CD8-positive, alpha-beta memory T cell (primary cell): Measurements from ENCODE around the gene ZNF407. TPM values are rescaled to one million over a fixed set of nuclear protein-coding genes. Genes with fewer than 3 reads are reported as not detected.

Experiments
- CTCF ChIA-PET: fragments of 350-600 bp; sonication (Branson Sonifier 250); formaldehyde crosslinking; loops from one replicate; lab custom pipeline; 2021; ENCODE audit warnings: antibody characterized with exemption; lab: Charles Lee
- POLR2A ChIA-PET: fragments of 350-600 bp; sonication (Branson Sonifier 250); formaldehyde crosslinking; loops from one replicate; lab custom pipeline; 2021; ENCODE audit warnings: antibody characterized with exemption; lab: Charles Lee
- DNase-seq, 5 donors: peaks; one replicate each; pipeline versions ENCODE4 v3.0.0 to v3.0.0-alpha.2; 2020 to 2022; ENCODE audit warnings: mixed read lengths in 1 of 5
- H3K27ac ChIP-seq: one replicate; pipeline ENCODE4 v1.7.0; 2013; ENCODE audit warnings: low read depth, mild to moderate bottlenecking, low read length, moderate library complexity
- H3K27me3 ChIP-seq: 2 replicates; pipeline ENCODE4 v1.7.0; 2013; ENCODE audit warnings: low read length, mild to moderate bottlenecking; ENCODE audit not compliant: insufficient read depth, poor library complexity, severe bottlenecking
- H3K36me3 ChIP-seq: 2 replicates; pipeline ENCODE4 v1.7.0; 2013; ENCODE audit warnings: mild to moderate bottlenecking, low read length, moderate library complexity; ENCODE audit not compliant: insufficient read depth
- H3K4me1 ChIP-seq: 2 replicates; pipeline ENCODE4 v1.7.0; 2013; ENCODE audit warnings: mild to moderate bottlenecking, low read length, moderate library complexity; ENCODE audit not compliant: insufficient read depth
- H3K4me3 ChIP-seq: 2 replicates; pipeline ENCODE4 v1.7.0; 2013; ENCODE audit warnings: mild to moderate bottlenecking, low read length
- H3K9me3 ChIP-seq: 2 replicates; pipeline ENCODE4 v1.7.0; 2013; ENCODE audit warnings: mild to moderate bottlenecking, low read length
- H3K27ac Mint-ChIP-seq, 8 donors: one replicate each; pipeline ENCODE4 v1.8.0; 2020 to 2021; ENCODE audit warnings: mixed read lengths in 8 of 8, mild to moderate bottlenecking in 6 of 8, inconsistent platforms in 3 of 8, moderate library complexity in 3 of 8
- H3K27me3 Mint-ChIP-seq, 2 donors: one replicate each; pipeline ENCODE4 v1.8.0; 2020 to 2021; ENCODE audit warnings: mixed read lengths in 2 of 2, mild to moderate bottlenecking in 1 of 2, moderate library complexity in 1 of 2
- H3K36me3 Mint-ChIP-seq, 3 donors: one replicate each; pipeline ENCODE4 v1.8.0; 2020 to 2021; ENCODE audit warnings: mixed read lengths in 3 of 3, inconsistent platforms in 1 of 3, mild to moderate bottlenecking in 1 of 3
- H3K4me1 Mint-ChIP-seq, 3 donors: one replicate each; pipeline ENCODE4 v1.8.0; 2020 to 2021; ENCODE audit warnings: mixed read lengths in 3 of 3, inconsistent platforms in 1 of 3, mild to moderate bottlenecking in 1 of 3
- H3K4me3 Mint-ChIP-seq, 7 donors: one replicate each; pipeline ENCODE4 v1.8.0; 2020 to 2021; ENCODE audit warnings: mixed read lengths in 7 of 7, mild to moderate bottlenecking in 6 of 7, moderate library complexity in 4 of 7, inconsistent platforms in 2 of 7
- H3K9me3 Mint-ChIP-seq, 5 donors: one replicate each; pipeline ENCODE4 v1.8.0; 2020 to 2022; ENCODE audit warnings: mixed read lengths in 5 of 5, mild to moderate bottlenecking in 3 of 5, moderate library complexity in 2 of 5, inconsistent platforms in 1 of 5
- polyA plus RNA-seq: library from polyadenylated mRNA; unstranded; fragments of 300-500 nt; fragmentation: Illumina TruSeq; gene quantifications from one replicate; pipeline ENCODE4 v1.2.3, GENCODE V29; 2021
- total RNA-seq, 2 experiments: library from RNA; stranded (reverse); gene quantifications; one replicate each; pipeline ENCODE4 v1.2.3, GENCODE V29; 2021

Gene ZNF407
- total and polyA plus RNA-seq, 3 experiments from 2014 or later = 4.1 to 15.5 (median 14.9) TPM

DNA sequence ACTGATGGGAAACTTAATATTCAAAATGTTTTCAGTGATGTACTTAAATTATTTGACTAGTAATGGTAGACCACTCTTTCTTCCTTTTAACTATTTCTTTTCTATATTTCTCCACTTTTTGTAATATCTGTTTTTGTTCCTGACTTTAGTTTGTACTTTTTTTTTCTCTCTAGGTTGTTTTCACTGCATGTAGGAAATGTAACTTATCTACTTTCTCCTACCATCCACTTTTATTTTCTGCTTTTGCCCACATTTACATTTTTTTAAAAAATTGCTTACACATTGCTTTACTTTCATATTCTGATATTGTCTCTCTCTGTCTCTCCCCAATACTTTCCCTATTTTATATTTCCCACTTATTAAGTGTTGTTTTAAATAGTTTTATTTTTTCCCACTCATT lies 47.0 kb downstream of the ZNF407 start:
- Mint-ChIP-seq H3K27ac (peak overlapping the region in 2 of 8 donors; percentile 42 to 79), H3K36me3 (peaks cover 0 to 41% (median 19%) of the 10 kb centered on the region in 3 donors), H3K4me3 (no peak overlapping the region), H3K27me3 (no peaks in the 10 kb centered on the region), H3K9me3 (no peaks in the 10 kb centered on the region), H3K4me1 (peaks cover 9 to 15% (median 10%) of the 10 kb centered on the region in 3 donors)
- no peak for DNase-seq
- no peaks in the 10 kb centered on the region for H3K9me3 ChIP-seq
- H3K36me3 ChIP-seq = no peaks in the 10 kb centered on the region
- H3K4me3 ChIP-seq = no peak overlapping the region
- ChIA-PET CTCF (no interaction called here), POLR2A (no interaction called here)
- no peaks in the 10 kb centered on the region for H3K27me3 ChIP-seq
- H3K27ac ChIP-seq = no peak overlapping the region
- H3K4me1 ChIP-seq = no peaks in the 10 kb centered on the region

DNA sequence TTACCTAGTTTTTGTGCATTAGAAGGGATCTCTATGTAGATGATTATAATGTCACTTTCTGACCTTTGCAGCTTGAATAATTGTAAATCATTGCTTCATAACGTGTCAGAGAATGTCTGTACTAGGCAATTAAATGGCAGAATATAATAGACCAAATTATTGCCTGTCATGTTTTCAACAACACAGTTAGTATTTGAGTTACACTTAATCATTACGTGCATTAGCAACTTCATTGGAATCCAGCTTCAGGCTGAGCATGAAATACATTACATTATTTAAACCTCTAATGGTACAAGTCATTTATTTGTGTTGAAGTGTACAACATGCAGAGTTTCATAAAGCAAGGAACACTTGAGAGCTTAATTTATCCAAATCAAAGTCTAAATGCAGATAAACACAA lies 48.0 kb downstream of the ZNF407 start:
- H3K4me3 ChIP-seq = no peak overlapping the region
- peaks cover 9 to 15% (median 10%) of the 10 kb centered on the region in 3 donors for H3K4me1 Mint-ChIP-seq
- H3K27me3 Mint-ChIP-seq = no peaks in the 10 kb centered on the region
- H3K36me3 Mint-ChIP-seq = peaks cover 0 to 41% (median 19%) of the 10 kb centered on the region in 3 donors
- no peaks in the 10 kb centered on the region for H3K9me3 Mint-ChIP-seq
- H3K4me1 ChIP-seq = no peaks in the 10 kb centered on the region
- POLR2A ChIA-PET = no interaction called here
- CTCF ChIA-PET = interaction anchor here (1.1 kb wide), 1 partner anchor 1703 kb away, joined by 3 read pairs; no protein-coding TSS in a partner anchor
- no peak overlapping the region for H3K4me3 Mint-ChIP-seq
- no peak for DNase-seq
- no peaks in the 10 kb centered on the region for H3K27me3 ChIP-seq
- H3K9me3 ChIP-seq = no peaks in the 10 kb centered on the region
- no peak overlapping the region for H3K27ac ChIP-seq
- no peak overlapping the region for H3K27ac Mint-ChIP-seq
- H3K36me3 ChIP-seq = no peaks in the 10 kb centered on the region

DNA sequence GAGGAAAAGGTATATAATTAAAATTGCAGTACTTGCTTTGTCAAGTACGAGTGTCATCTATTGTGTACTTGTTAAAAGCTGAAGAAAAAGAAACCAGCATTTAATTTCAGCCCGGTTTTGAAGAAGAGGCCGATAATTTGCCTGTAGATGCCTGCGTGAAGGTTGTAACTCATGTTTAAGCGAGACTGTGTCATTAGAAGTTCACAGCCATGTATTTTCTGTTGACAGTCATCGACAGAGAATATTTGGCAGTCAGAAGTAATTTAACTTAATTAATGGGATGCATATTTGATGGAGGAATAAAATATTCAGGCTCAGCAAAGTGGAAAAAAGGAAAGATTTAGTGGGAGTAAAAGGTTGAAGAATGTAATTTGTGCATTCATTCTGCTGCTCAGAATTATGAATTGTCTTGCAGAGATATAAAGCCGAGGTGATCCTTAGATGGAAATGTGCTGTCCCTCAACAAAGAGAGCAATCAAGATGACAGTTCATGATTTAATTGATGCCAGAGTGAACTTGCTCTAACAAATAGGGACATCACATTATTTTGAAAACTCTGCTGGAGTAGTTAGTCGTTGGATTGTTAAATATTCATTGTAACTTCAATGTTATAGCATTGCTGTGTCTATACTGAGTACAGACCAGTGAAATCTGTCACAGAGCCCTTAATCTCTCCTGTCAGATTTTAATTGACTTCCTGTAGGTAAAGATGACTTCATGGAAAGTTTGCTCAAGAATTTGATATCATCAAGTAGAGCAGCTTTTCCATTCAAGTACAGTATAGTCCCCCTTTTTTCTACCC lies 53.9 kb downstream of the ZNF407 start:
- no peak for DNase-seq
- Histone ChIP-seq H3K4me3 (no peak overlapping the region), H3K36me3 (no peaks in the 10 kb centered on the region), H3K9me3 (no peaks in the 10 kb centered on the region), H3K27ac (no peak overlapping the region), H3K4me1 (no peaks in the 10 kb centered on the region), H3K27me3 (no peaks in the 10 kb centered on the region)
- no peaks in the 10 kb centered on the region for H3K27me3 Mint-ChIP-seq
- H3K9me3 Mint-ChIP-seq = no peaks in the 10 kb centered on the region
- peaks cover 0 to 16% (median 9%) of the 10 kb centered on the region in 3 donors for H3K36me3 Mint-ChIP-seq
- POLR2A ChIA-PET = no interaction called here
- CTCF ChIA-PET = no interaction called here
- H3K4me3 Mint-ChIP-seq = no peak overlapping the region
- H3K4me1 Mint-ChIP-seq = peaks cover 0 to 4% (median 3%) of the 10 kb centered on the region in 3 donors
- H3K27ac Mint-ChIP-seq = peak overlapping the region in 1 of 8 donors; percentile 46

DNA sequence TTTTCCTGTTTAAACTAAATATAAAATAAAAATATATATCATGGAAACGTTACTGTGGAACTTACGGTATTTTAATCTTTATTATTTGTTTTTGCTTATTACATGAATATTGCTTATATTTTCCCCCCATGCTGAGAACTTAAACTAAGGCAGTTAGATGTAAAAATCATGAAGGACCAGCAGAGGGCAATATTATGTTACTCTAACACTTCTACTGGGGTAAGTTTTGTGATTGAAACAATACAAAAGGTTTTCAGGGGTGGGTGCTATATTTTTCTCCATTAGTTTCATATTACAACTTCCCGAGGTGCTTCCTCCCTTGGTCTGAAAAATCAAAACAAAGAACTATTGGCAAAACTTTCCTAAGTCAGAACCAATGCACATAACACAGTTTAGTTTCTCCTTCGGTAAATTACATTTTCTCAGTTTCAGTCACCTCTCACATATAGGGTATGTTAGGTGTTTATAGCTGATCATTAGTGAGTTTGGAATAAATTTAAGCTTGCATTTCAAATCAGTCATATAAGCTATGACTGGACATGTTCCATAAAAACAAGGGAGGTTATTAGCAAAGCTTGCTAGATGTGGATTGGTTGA lies 54.8 kb downstream of the ZNF407 start:
- no peaks in the 10 kb centered on the region for H3K9me3 Mint-ChIP-seq
- H3K36me3 Mint-ChIP-seq = peaks cover 2 to 10% (median 8%) of the 10 kb centered on the region in 3 donors
- CTCF ChIA-PET = interaction anchor here (0.8 kb wide), 1 partner anchor 827 kb away, joined by 4 read pairs; no protein-coding TSS in a partner anchor
- POLR2A ChIA-PET = no interaction called here
- Histone ChIP-seq H3K4me1 (no peaks in the 10 kb centered on the region), H3K27me3 (no peaks in the 10 kb centered on the region), H3K4me3 (no peak overlapping the region), H3K9me3 (no peaks in the 10 kb centered on the region), H3K36me3 (no peaks in the 10 kb centered on the region), H3K27ac (no peak overlapping the region)
- H3K27me3 Mint-ChIP-seq = no peaks in the 10 kb centered on the region
- no peak overlapping the region for H3K4me3 Mint-ChIP-seq
- H3K27ac Mint-ChIP-seq = no peak overlapping the region
- H3K4me1 Mint-ChIP-seq = peaks cover 0 to 4% (median 3%) of the 10 kb centered on the region in 3 donors
- peak in 1 of 5 donors; percentile 22 for DNase-seq

DNA sequence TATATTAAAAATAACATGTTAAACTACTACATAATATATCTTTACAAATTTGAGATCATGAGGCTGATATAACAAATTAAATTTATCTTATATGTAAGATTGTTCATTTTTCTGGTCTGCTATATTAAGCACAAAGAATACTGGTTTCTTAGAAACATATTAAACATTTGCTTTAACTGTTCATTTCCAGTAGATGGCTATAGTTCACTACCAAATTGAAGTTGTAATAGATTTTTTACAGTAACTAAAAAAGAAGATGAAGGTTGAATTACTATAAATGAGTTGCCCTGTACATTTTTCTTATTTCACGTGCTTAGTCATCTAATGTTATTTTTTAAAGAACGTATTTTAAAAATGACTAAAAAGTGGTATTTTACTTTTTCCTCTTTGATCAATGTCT lies 57.0 kb downstream of the ZNF407 start:
- CTCF ChIA-PET = no interaction called here

DNA sequence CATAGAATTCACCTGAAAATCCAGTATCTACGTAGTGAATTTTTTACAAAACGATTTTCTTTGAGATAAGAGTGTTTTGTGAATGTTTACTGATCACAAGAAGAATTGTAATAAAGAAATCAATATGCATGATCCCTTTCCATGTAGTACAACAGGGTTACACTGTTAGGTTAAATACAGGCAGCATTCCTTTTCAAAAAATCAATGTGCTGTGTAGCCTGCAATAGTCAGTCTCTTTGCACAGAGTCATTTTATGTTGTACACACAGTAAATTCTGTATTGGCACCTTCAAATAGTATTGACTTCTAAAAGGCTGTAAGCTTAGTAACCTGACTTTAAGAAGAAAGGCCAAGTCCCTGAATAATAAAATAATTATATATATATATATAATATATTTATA lies 63.3 kb downstream of the ZNF407 start:
- DNase-seq = no peak
- no peak overlapping the region for H3K4me3 Mint-ChIP-seq
- H3K9me3 ChIP-seq = no peaks in the 10 kb centered on the region
- peaks cover 0 to 6% (median 4%) of the 10 kb centered on the region in 3 donors for H3K4me1 Mint-ChIP-seq
- POLR2A ChIA-PET = no interaction called here
- H3K27me3 Mint-ChIP-seq = no peaks in the 10 kb centered on the region
- H3K4me1 ChIP-seq = no peaks in the 10 kb centered on the region
- H3K27ac ChIP-seq = no peak overlapping the region
- peaks cover 2 to 24% (median 12%) of the 10 kb centered on the region in 3 donors for H3K36me3 Mint-ChIP-seq
- no peaks in the 10 kb centered on the region for H3K27me3 ChIP-seq
- H3K27ac Mint-ChIP-seq = no peak overlapping the region
- no peak overlapping the region for H3K4me3 ChIP-seq
- CTCF ChIA-PET = no interaction called here
- no peaks in the 10 kb centered on the region for H3K9me3 Mint-ChIP-seq
- no peaks in the 10 kb centered on the region for H3K36me3 ChIP-seq

More for the DNA sequence above, 57.0 kb downstream of the ZNF407 start:
- POLR2A ChIA-PET = no interaction called here
- no peak overlapping the region for H3K4me3 ChIP-seq
- Mint-ChIP-seq H3K4me1 (peaks cover 0 to 4% (median 3%) of the 10 kb centered on the region in 3 donors), H3K27ac (no peak overlapping the region), H3K4me3 (no peak overlapping the region), H3K36me3 (peaks cover 2 to 6% (median 5%) of the 10 kb centered on the region in 3 donors), H3K9me3 (no peaks in the 10 kb centered on the region), H3K27me3 (no peaks in the 10 kb centered on the region)
- H3K9me3 ChIP-seq = no peaks in the 10 kb centered on the region
- H3K27ac ChIP-seq = no peak overlapping the region
- no peaks in the 10 kb centered on the region for H3K36me3 ChIP-seq
- no peaks in the 10 kb centered on the region for H3K27me3 ChIP-seq
- no peak for DNase-seq
- H3K4me1 ChIP-seq = no peaks in the 10 kb centered on the region

DNA sequence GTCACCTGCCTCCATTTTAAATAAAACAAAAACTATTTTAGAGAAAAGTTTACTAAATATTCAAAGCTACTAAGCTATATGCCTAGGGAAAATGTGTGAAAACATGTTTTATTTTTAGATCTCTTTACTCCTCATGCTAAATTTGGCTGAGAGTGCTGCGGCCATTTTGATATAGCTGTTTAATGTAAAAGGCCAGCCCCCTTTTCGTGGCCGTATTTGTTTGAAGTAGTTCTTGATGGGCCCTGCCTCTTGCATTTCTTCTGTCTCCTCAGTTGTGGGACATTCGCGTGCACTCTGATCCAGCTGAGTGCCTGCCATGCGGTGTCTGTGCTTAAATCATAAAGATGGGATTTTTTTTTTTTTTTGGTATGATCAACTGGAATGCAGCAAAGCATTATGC lies 64.0 kb downstream of the ZNF407 start:
- Histone ChIP-seq H3K9me3 (no peaks in the 10 kb centered on the region), H3K27ac (no peak overlapping the region), H3K27me3 (no peaks in the 10 kb centered on the region), H3K4me1 (no peaks in the 10 kb centered on the region), H3K36me3 (no peaks in the 10 kb centered on the region), H3K4me3 (no peak overlapping the region)
- DNase-seq = no peak
- Mint-ChIP-seq H3K4me3 (no peak overlapping the region), H3K36me3 (peaks cover 3 to 25% (median 12%) of the 10 kb centered on the region in 3 donors), H3K4me1 (peaks cover 0 to 7% (median 6%) of the 10 kb centered on the region in 3 donors), H3K27ac (no peak overlapping the region), H3K27me3 (no peaks in the 10 kb centered on the region), H3K9me3 (no peaks in the 10 kb centered on the region)
- CTCF ChIA-PET = no interaction called here
- POLR2A ChIA-PET = no interaction called here

DNA sequence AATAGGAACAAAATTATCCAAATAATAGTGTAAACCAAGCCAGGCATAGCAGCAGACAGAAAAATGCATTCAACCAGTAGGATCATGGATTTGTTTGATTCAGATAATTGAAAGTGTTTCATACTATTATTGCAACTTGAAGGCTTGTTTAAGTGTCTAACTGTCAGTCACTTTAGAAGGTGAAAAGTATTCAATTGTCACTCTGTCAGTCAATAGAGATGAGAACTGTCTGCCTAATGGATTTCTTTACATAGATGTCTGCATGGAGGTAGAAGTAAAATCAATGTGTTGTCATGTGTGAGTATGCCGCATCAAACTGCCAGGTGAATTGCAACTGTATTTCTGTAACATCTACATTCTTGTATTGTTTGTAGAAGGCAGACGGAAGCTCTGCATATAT lies 65.0 kb downstream of the ZNF407 start:
- H3K4me1 Mint-ChIP-seq = peaks cover 0 to 11% (median 10%) of the 10 kb centered on the region in 3 donors
- H3K4me1 ChIP-seq = no peaks in the 10 kb centered on the region
- H3K27ac ChIP-seq = no peak overlapping the region
- peaks cover 4 to 30% (median 9%) of the 10 kb centered on the region in 3 donors for H3K36me3 Mint-ChIP-seq
- no peaks in the 10 kb centered on the region for H3K36me3 ChIP-seq
- H3K9me3 Mint-ChIP-seq = no peaks in the 10 kb centered on the region
- DNase-seq = no peak
- H3K27me3 Mint-ChIP-seq = no peaks in the 10 kb centered on the region
- no peak overlapping the region for H3K27ac Mint-ChIP-seq
- no peak overlapping the region for H3K4me3 ChIP-seq
- no peak overlapping the region for H3K4me3 Mint-ChIP-seq
- ChIA-PET CTCF (no interaction called here), POLR2A (no interaction called here)
- no peaks in the 10 kb centered on the region for H3K9me3 ChIP-seq
- H3K27me3 ChIP-seq = no peaks in the 10 kb centered on the region
